Neural cell (in vitro differentiated cells): ENCODE data around the gene GLIS2. TPM values are rescaled to one million over a fixed set of nuclear protein-coding genes. Genes with fewer than 3 reads are reported as not detected.

Source experiments
- H2AFZ ChIP-seq: fragments of 200-600, 300-800 bp; sonication (generic), shearing (Covaris generic); 2 replicates; pipeline ENCODE4 v1.6.0; 2014; ENCODE audit warnings: low read depth, mild to moderate bottlenecking, antibody characterized with exemption, low read length, moderate library complexity
- H3F3A ChIP-seq: fragments of 200-600 bp; shearing (Covaris generic); 2 replicates; pipeline ENCODE4 v1.6.1; 2016; ENCODE audit warnings: mild to moderate bottlenecking, moderate library complexity, mixed read lengths, antibody characterized with exemption, low read length; ENCODE audit not compliant: insufficient read depth, poor library complexity, severe bottlenecking
- H3K27ac ChIP-seq: fragments of 200-600, 300-800 bp; sonication (generic), shearing (Covaris generic); 2 replicates; pipeline ENCODE4 v1.5.1; 2014; ENCODE audit warnings: mild to moderate bottlenecking, low read length, moderate library complexity
- H3K27me3 ChIP-seq: fragments of 300-800, 200-600 bp; sonication (generic), shearing (Covaris generic); 2 replicates; pipeline ENCODE4 v1.6.0; 2014; ENCODE audit warnings: mild to moderate bottlenecking, low read depth, low read length, moderate library complexity; ENCODE audit not compliant: insufficient read depth
- H3K36me3 ChIP-seq: fragments of 300-800, 200-600 bp; sonication (generic), shearing (Covaris generic); 2 replicates; pipeline ENCODE4 v1.5.1; 2014; ENCODE audit warnings: mild to moderate bottlenecking, antibody characterized with exemption, low read length, moderate library complexity; ENCODE audit not compliant: insufficient read depth
- H3K4me2 ChIP-seq: fragments of 300-800, 200-600 bp; sonication (generic), shearing (Covaris generic); 2 replicates; pipeline ENCODE4 v1.6.0; 2014; ENCODE audit warnings: mild to moderate bottlenecking, low read length
- H3K4me3 ChIP-seq: fragments of 300-800, 200-600 bp; sonication (generic), shearing (Covaris generic); 2 replicates; pipeline ENCODE4 v1.5.1; 2014; ENCODE audit warnings: mild to moderate bottlenecking, low read length, moderate library complexity
- H3K79me2 ChIP-seq: fragments of 200-600 bp; shearing (Covaris generic); replicated peaks from 2 replicates; pipeline ENCODE4 v1.6.0; 2014; ENCODE audit warnings: mild to moderate bottlenecking, low read length, moderate library complexity; ENCODE audit not compliant: insufficient read depth
- H3K9ac ChIP-seq: fragments of 300-800, 200-600 bp; sonication (generic), shearing (Covaris generic); 2 replicates; pipeline ENCODE4 v1.6.1; 2016; ENCODE audit warnings: mild to moderate bottlenecking, low read length, mixed read lengths
- H3K9me2 ChIP-seq: fragments of 200-600 bp; shearing (Covaris generic); 2 replicates; pipeline ENCODE4 v1.6.1; 2016; ENCODE audit warnings: mild to moderate bottlenecking, low read length, mixed read lengths; ENCODE audit not compliant: insufficient read depth
- H3K9me3 ChIP-seq: fragments of 200-600, 300-800 bp; sonication (generic), shearing (Covaris generic); 2 replicates; pipeline ENCODE4 v1.6.1; 2016; ENCODE audit warnings: mild to moderate bottlenecking, mixed run types, low read length, moderate library complexity, mixed read lengths
- H4K20me1 ChIP-seq: fragments of 200-600 bp; shearing (Covaris generic); 2 replicates; pipeline ENCODE4 v1.6.1; 2016; ENCODE audit warnings: mild to moderate bottlenecking, mixed run types; ENCODE audit not compliant: insufficient read depth
- EP300 ChIP-seq: fragments of 450-650 bp; conservative IDR thresholded peaks from 2 replicates; pipeline ENCODE4 v1.6.1; 2014; ENCODE audit warnings: antibody characterized with exemption, mild to moderate bottlenecking, moderate library complexity; ENCODE audit not compliant: poor library complexity, severe bottlenecking
- EZH2 ChIP-seq: fragments of 200-600, 300-800 bp; shearing (Covaris generic), sonication (generic); IDR thresholded peaks from 2 replicates; pipeline ENCODE4 v1.6.1; 2014; ENCODE audit warnings: antibody characterized with exemption, low read length, borderline replicate concordance, mild to moderate bottlenecking; ENCODE audit not compliant: insufficient read depth, poor library complexity, severe bottlenecking
- MXI1 ChIP-seq: fragments of 450-650 bp; conservative IDR thresholded peaks from 2 replicates; pipeline ENCODE4 v1.6.1; 2014; ENCODE audit warnings: antibody characterized with exemption, mild to moderate bottlenecking; ENCODE audit not compliant: poor library complexity, severe bottlenecking
- POLR2AphosphoS5 ChIP-seq: IDR thresholded peaks from 2 replicates; pipeline ENCODE4 v1.6.1; 2012
- RAD21 ChIP-seq: fragments of 450-650 bp; conservative IDR thresholded peaks from 2 replicates; pipeline ENCODE4 v1.6.1; 2014; ENCODE audit warnings: antibody characterized with exemption, mild to moderate bottlenecking, moderate library complexity
- SMC3 ChIP-seq: fragments of 450-650 bp; conservative IDR thresholded peaks from 2 replicates; pipeline ENCODE4 v1.6.1; 2014; ENCODE audit warnings: antibody characterized with exemption, mild to moderate bottlenecking, moderate library complexity; ENCODE audit not compliant: poor library complexity
- TAF1 ChIP-seq: IDR thresholded peaks from 2 replicates; pipeline ENCODE4 v1.6.1; 2012; ENCODE audit warnings: low read depth
- polyA plus RNA-seq: library from polyadenylated mRNA; depleted of rRNA; stranded (reverse); fragments of >200 nt; gene quantifications from 2 replicates; pipeline ENCODE4 v1.2.3, GENCODE V29; 2014
- TF ChIP-seq, protein P1 (sequence below): IDR thresholded peaks from 2 replicates; pipeline ENCODE4 v1.6.1; 2012; ENCODE audit warnings: borderline replicate concordance
- TF ChIP-seq, protein P2 (sequence below): fragments of 450-650 bp; IDR thresholded peaks from 2 replicates; pipeline ENCODE4 v1.5.1; 2014; ENCODE audit warnings: antibody characterized with exemption, mild to moderate bottlenecking, moderate library complexity; ENCODE audit not compliant: poor library complexity, severe bottlenecking

The GLIS2 gene
- polyA plus RNA-seq, 1 donor from 2014 or later: 2.6 TPM

DNA sequence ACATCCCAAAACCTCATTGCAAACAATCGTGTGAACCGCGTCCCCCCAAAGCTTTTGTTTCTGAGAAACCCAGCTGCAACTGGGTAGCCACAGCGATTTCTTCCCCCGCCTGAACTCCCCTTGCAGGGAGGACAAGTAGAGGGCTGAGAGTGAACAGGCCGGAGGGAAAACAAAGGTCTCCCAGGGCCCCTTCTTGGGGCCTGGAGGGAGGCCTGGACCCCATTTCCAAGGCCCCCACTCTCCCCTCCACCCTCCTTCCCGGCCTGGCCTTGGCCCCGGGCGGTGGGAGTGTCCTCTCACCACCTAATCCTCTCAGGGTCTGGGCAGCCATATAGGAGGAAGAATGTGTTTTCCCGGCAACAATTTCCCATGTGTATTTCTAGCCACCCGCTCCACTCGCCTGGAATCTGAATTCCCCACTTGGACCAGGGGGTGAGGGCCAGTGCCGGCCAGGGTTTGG, 2.6 kb downstream of the GLIS2 start:
- Histone ChIP-seq H3K9me2 (no peaks in the 10 kb centered on the region), H3K9me3 (no peaks in the 10 kb centered on the region), H4K20me1 (no peaks in the 10 kb centered on the region), H3K27me3 (no peaks in the 10 kb centered on the region), H3K4me2 (no peak overlapping the region), H2AFZ (no peak overlapping the region), H3K9ac (no peak overlapping the region), H3K4me3 (peak overlapping the region; percentile 96), H3F3A (no peaks in the 10 kb centered on the region), H3K36me3 (no peaks in the 10 kb centered on the region), H3K79me2 (peaks cover 52% of the 10 kb centered on the region), H3K27ac (no peak overlapping the region)
- TF ChIP-seq, protein P1, sequence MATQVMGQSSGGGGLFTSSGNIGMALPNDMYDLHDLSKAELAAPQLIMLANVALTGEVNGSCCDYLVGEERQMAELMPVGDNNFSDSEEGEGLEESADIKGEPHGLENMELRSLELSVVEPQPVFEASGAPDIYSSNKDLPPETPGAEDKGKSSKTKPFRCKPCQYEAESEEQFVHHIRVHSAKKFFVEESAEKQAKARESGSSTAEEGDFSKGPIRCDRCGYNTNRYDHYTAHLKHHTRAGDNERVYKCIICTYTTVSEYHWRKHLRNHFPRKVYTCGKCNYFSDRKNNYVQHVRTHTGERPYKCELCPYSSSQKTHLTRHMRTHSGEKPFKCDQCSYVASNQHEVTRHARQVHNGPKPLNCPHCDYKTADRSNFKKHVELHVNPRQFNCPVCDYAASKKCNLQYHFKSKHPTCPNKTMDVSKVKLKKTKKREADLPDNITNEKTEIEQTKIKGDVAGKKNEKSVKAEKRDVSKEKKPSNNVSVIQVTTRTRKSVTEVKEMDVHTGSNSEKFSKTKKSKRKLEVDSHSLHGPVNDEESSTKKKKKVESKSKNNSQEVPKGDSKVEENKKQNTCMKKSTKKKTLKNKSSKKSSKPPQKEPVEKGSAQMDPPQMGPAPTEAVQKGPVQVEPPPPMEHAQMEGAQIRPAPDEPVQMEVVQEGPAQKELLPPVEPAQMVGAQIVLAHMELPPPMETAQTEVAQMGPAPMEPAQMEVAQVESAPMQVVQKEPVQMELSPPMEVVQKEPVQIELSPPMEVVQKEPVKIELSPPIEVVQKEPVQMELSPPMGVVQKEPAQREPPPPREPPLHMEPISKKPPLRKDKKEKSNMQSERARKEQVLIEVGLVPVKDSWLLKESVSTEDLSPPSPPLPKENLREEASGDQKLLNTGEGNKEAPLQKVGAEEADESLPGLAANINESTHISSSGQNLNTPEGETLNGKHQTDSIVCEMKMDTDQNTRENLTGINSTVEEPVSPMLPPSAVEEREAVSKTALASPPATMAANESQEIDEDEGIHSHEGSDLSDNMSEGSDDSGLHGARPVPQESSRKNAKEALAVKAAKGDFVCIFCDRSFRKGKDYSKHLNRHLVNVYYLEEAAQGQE: no peak
- TF ChIP-seq TAF1 (no peak), EZH2 (no peak), MXI1 (no peak), RAD21 (no peak), SMC3 (no peak), EP300 (no peak), POLR2AphosphoS5 (no peak)
- TF ChIP-seq, protein P2, sequence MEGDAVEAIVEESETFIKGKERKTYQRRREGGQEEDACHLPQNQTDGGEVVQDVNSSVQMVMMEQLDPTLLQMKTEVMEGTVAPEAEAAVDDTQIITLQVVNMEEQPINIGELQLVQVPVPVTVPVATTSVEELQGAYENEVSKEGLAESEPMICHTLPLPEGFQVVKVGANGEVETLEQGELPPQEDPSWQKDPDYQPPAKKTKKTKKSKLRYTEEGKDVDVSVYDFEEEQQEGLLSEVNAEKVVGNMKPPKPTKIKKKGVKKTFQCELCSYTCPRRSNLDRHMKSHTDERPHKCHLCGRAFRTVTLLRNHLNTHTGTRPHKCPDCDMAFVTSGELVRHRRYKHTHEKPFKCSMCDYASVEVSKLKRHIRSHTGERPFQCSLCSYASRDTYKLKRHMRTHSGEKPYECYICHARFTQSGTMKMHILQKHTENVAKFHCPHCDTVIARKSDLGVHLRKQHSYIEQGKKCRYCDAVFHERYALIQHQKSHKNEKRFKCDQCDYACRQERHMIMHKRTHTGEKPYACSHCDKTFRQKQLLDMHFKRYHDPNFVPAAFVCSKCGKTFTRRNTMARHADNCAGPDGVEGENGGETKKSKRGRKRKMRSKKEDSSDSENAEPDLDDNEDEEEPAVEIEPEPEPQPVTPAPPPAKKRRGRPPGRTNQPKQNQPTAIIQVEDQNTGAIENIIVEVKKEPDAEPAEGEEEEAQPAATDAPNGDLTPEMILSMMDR: no peak

DNA sequence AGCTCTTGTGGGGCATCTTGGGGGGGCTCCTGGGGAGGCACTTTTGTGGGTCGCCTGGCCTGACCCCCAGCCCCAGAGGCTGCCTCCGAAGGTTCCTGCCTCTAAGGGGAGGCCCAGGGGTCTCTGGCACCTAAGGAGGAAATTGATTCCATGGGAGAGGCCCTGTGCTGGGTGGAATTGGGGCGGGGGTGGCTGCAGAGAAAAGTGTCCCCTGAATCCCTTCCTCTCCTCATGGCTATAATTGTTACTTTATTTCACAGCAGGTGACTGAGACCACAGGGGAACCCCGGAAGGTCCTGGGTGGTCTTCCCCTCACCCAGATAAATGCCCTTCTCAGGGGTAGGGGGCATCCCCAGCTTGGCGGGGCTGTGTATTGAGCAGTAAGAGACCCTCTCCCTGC, 3.1 kb downstream of the GLIS2 start:
- Histone ChIP-seq H4K20me1 (no peaks in the 10 kb centered on the region), H3K27ac (no peak overlapping the region)

More for the DNA sequence above, 3.1 kb downstream of the GLIS2 start:
- Histone ChIP-seq H3K9me3 (no peaks in the 10 kb centered on the region), H3K9ac (no peak overlapping the region), H2AFZ (no peak overlapping the region), H3K36me3 (no peaks in the 10 kb centered on the region), H3K4me2 (no peak overlapping the region), H3F3A (no peaks in the 10 kb centered on the region), H3K4me3 (peak overlapping the region; percentile 96), H3K27me3 (no peaks in the 10 kb centered on the region), H3K79me2 (peaks cover 53% of the 10 kb centered on the region), H3K9me2 (no peaks in the 10 kb centered on the region)
- TF ChIP-seq EZH2 (no peak), POLR2AphosphoS5 (no peak), RAD21 (no peak), MXI1 (no peak), EP300 (no peak), TAF1 (no peak), SMC3 (no peak)
- TF ChIP-seq, protein P1: no peak
- TF ChIP-seq, protein P2: no peak
